CD4-positive, alpha-beta memory T cell (primary cell): ENCODE data around the gene CLEC4D. TPM values are rescaled to one million over a fixed set of nuclear protein-coding genes. Genes with fewer than 3 reads are reported as not detected.

Source experiments
- CTCF ChIA-PET: fragments of 350-600 bp; sonication (Branson Sonifier 250); formaldehyde crosslinking; loops from one replicate; lab custom pipeline; 2021; ENCODE audit warnings: inconsistent platforms; ENCODE audit not compliant: partially characterized antibody; lab: Charles Lee
- POLR2A ChIA-PET: fragments of 350-600 bp; sonication (Branson Sonifier 250); formaldehyde crosslinking; loops from one replicate; lab custom pipeline; 2021; ENCODE audit not compliant: partially characterized antibody; lab: Charles Lee
- DNase-seq, 5 donors: peaks; one replicate each; pipeline versions ENCODE4 v3.0.0 to v3.0.0-alpha.2; 2020 to 2022; ENCODE audit warnings: mixed read lengths in 1 of 5
- H3K27ac ChIP-seq: one replicate; pipeline ENCODE4 v1.7.0; 2013; ENCODE audit warnings: low read depth, low read length
- H3K27me3 ChIP-seq: 2 replicates; pipeline ENCODE4 v1.7.0; 2013; ENCODE audit warnings: mild to moderate bottlenecking, low read length, moderate library complexity; ENCODE audit not compliant: insufficient read depth
- H3K36me3 ChIP-seq: 2 replicates; pipeline ENCODE4 v1.7.0; 2013; ENCODE audit warnings: mild to moderate bottlenecking, low read length, moderate library complexity; ENCODE audit not compliant: insufficient read depth
- H3K4me1 ChIP-seq: 2 replicates; pipeline ENCODE4 v1.7.0; 2013; ENCODE audit warnings: mild to moderate bottlenecking, low read length, moderate library complexity; ENCODE audit not compliant: insufficient read depth
- H3K4me3 ChIP-seq, 2 donors: one replicate each; pipeline ENCODE4 v1.7.0; 2013; ENCODE audit warnings: low read length in 2 of 2, mild to moderate bottlenecking in 1 of 2
- H3K9me3 ChIP-seq, 2 donors: one replicate each; pipeline ENCODE4 v1.7.0; 2013; ENCODE audit warnings: low read length in 2 of 2, control low read depth in 1 of 2; ENCODE audit not compliant: control insufficient read depth in 1 of 2
- H3K27ac Mint-ChIP-seq, 7 donors: one replicate each; pipeline ENCODE4 v1.8.0; 2020 to 2021; ENCODE audit warnings: mixed read lengths in 7 of 7, mild to moderate bottlenecking in 6 of 7, inconsistent platforms in 3 of 7, moderate library complexity in 3 of 7
- H3K27me3 Mint-ChIP-seq, 2 donors: one replicate each; pipeline ENCODE4 v1.8.0; 2020 to 2021; ENCODE audit warnings: mixed read lengths in 2 of 2
- H3K36me3 Mint-ChIP-seq, 2 donors: one replicate each; pipeline ENCODE4 v1.8.0; 2020 to 2021; ENCODE audit warnings: mixed read lengths in 2 of 2, inconsistent platforms in 1 of 2, mild to moderate bottlenecking in 1 of 2
- H3K4me1 Mint-ChIP-seq, 4 donors: one replicate each; pipeline ENCODE4 v1.8.0; 2020 to 2021; ENCODE audit warnings: mixed read lengths in 4 of 4, mild to moderate bottlenecking in 1 of 4
- H3K4me3 Mint-ChIP-seq, 8 donors: one replicate each; pipeline ENCODE4 v1.8.0; 2020 to 2021; ENCODE audit warnings: mixed read lengths in 8 of 8, mild to moderate bottlenecking in 7 of 8, moderate library complexity in 6 of 8, inconsistent platforms in 3 of 8
- H3K9me3 Mint-ChIP-seq, 8 donors: one replicate each; pipeline ENCODE4 v1.8.0; 2020 to 2021; ENCODE audit warnings: mixed read lengths in 8 of 8, mild to moderate bottlenecking in 5 of 8, inconsistent platforms in 3 of 8, moderate library complexity in 1 of 8
- intact Hi-C: fragments of 100-400 bp; cut with micrococcal nuclease; formaldehyde crosslinking; loops from one replicate; pipeline ENCODE4 v1.15.1; 2023
- polyA plus RNA-seq, 2 donors: library from polyadenylated mRNA; unstranded; fragments of 300-500 nt; fragmentation: Illumina TruSeq; gene quantifications; one replicate each; pipeline ENCODE4 v1.2.3, GENCODE V29; 2021
- total RNA-seq, 2 experiments: library from RNA; stranded (reverse); gene quantifications; one replicate each; pipeline ENCODE4 v1.2.3, GENCODE V29; 2021

Gene CLEC4D
- total and polyA plus RNA-seq, 4 experiments from 2014 or later: not detected

- H3K27me3 ChIP-seq: no peaks in the 10 kb centered on the region
Observed at GRCh38 chr12:8507596-8507995, 5.7 kb upstream of the CLEC4D start.

GRCh38 chr12:8508223-8508622 lies 5.1 kb upstream of the CLEC4D start:
- intact Hi-C loops: no loop called here
- Mint-ChIP-seq H3K9me3 (no peaks in the 10 kb centered on the region), H3K36me3 (no peaks in the 10 kb centered on the region), H3K27me3 (peaks cover 2 to 12% of the 10 kb centered on the region in 2 donors), H3K4me1 (peaks cover 0 to 4% (median 0%) of the 10 kb centered on the region in 4 donors), H3K27ac (no peak overlapping the region), H3K4me3 (no peak overlapping the region)
- no peak overlapping the region for H3K4me3 ChIP-seq
- no peaks in the 10 kb centered on the region for H3K9me3 ChIP-seq
- no peak overlapping the region for H3K27ac ChIP-seq
- CTCF ChIA-PET: no interaction called here
- H3K27me3 ChIP-seq: no peaks in the 10 kb centered on the region
- no peak for DNase-seq
- no peaks in the 10 kb centered on the region for H3K4me1 ChIP-seq
- H3K36me3 ChIP-seq: no peaks in the 10 kb centered on the region
- POLR2A ChIA-PET: no interaction called here

More at GRCh38 chr12:8507596-8507995, 5.7 kb upstream of the CLEC4D start:
- H3K27ac Mint-ChIP-seq: no peak overlapping the region
- Histone ChIP-seq H3K27ac (no peak overlapping the region), H3K4me3 (no peak overlapping the region), H3K9me3 (no peaks in the 10 kb centered on the region), H3K4me1 (no peaks in the 10 kb centered on the region), H3K36me3 (no peaks in the 10 kb centered on the region)
- H3K9me3 Mint-ChIP-seq: no peaks in the 10 kb centered on the region
- H3K4me1 Mint-ChIP-seq: peaks cover 0 to 4% (median under 1%) of the 10 kb centered on the region in 4 donors
- no peak overlapping the region for H3K4me3 Mint-ChIP-seq
- H3K27me3 Mint-ChIP-seq: peaks cover 2 to 12% of the 10 kb centered on the region in 2 donors
- CTCF ChIA-PET: interaction anchor here (0.6 kb wide), 1 partner anchor 944 kb away, joined by 3 read pairs; no protein-coding TSS in a partner anchor
- POLR2A ChIA-PET: no interaction called here
- intact Hi-C loops: no loop called here
- DNase-seq: no peak
- no peaks in the 10 kb centered on the region for H3K36me3 Mint-ChIP-seq

- no peak overlapping the region for H3K27ac ChIP-seq
- no peaks in the 10 kb centered on the region for H3K36me3 ChIP-seq
- peaks cover 0 to 4% (median 0%) of the 10 kb centered on the region in 4 donors for H3K4me1 Mint-ChIP-seq
- intact Hi-C loops: no loop called here
- DNase-seq: no peak
- H3K9me3 Mint-ChIP-seq: no peaks in the 10 kb centered on the region
- H3K27ac Mint-ChIP-seq: no peak overlapping the region
- H3K9me3 ChIP-seq: no peaks in the 10 kb centered on the region
- peaks cover 6 to 16% of the 10 kb centered on the region in 2 donors for H3K27me3 Mint-ChIP-seq
- ChIA-PET POLR2A (no interaction called here), CTCF (no interaction called here)
- no peak overlapping the region for H3K4me3 ChIP-seq
- no peaks in the 10 kb centered on the region for H3K4me1 ChIP-seq
- no peak overlapping the region for H3K4me3 Mint-ChIP-seq
- no peaks in the 10 kb centered on the region for H3K27me3 ChIP-seq
- H3K36me3 Mint-ChIP-seq: no peaks in the 10 kb centered on the region
Observed at GRCh38 chr12:8508910-8509841, 4.1 kb upstream of the CLEC4D start.

GRCh38 chr12:8517971-8518370 lies 4.7 kb downstream of the CLEC4D start:
- intact Hi-C loops: no loop called here
- H3K27me3 Mint-ChIP-seq: peaks cover 20 to 24% of the 10 kb centered on the region in 2 donors
- H3K4me3 ChIP-seq: no peak overlapping the region
- no peaks in the 10 kb centered on the region for H3K4me1 Mint-ChIP-seq
- no peaks in the 10 kb centered on the region for H3K36me3 ChIP-seq
- POLR2A ChIA-PET: no interaction called here
- CTCF ChIA-PET: no interaction called here
- H3K27me3 ChIP-seq: no peaks in the 10 kb centered on the region
- peaks cover 0 to 2% (median 0%) of the 10 kb centered on the region in 8 donors for H3K9me3 Mint-ChIP-seq
- no peaks in the 10 kb centered on the region for H3K36me3 Mint-ChIP-seq
- no peak overlapping the region for H3K4me3 Mint-ChIP-seq
- H3K27ac Mint-ChIP-seq: no peak overlapping the region
- no peak for DNase-seq
- H3K4me1 ChIP-seq: no peaks in the 10 kb centered on the region
- H3K27ac ChIP-seq: no peak overlapping the region
- H3K9me3 ChIP-seq: no peaks in the 10 kb centered on the region

GRCh38 chr12:8519171-8519570 lies 5.9 kb downstream of the CLEC4D start:
- Histone ChIP-seq H3K27ac (no peak overlapping the region), H3K4me1 (no peaks in the 10 kb centered on the region), H3K4me3 (no peak overlapping the region), H3K36me3 (no peaks in the 10 kb centered on the region), H3K27me3 (no peaks in the 10 kb centered on the region), H3K9me3 (no peaks in the 10 kb centered on the region)
- H3K27me3 Mint-ChIP-seq: peaks cover 18 to 26% of the 10 kb centered on the region in 2 donors
- POLR2A ChIA-PET: no interaction called here
- H3K4me1 Mint-ChIP-seq: no peaks in the 10 kb centered on the region
- no peak for DNase-seq
- intact Hi-C loops: no loop called here
- CTCF ChIA-PET: no interaction called here
- H3K27ac Mint-ChIP-seq: no peak overlapping the region
- H3K36me3 Mint-ChIP-seq: no peaks in the 10 kb centered on the region
- peaks cover 0 to 9% (median 6%) of the 10 kb centered on the region in 8 donors for H3K9me3 Mint-ChIP-seq
- no peak overlapping the region for H3K4me3 Mint-ChIP-seq

GRCh38 chr12:8527250-8528130 lies 14.2 kb downstream of the CLEC4D start:
- POLR2A ChIA-PET: no interaction called here
- no peak overlapping the region for H3K27ac Mint-ChIP-seq
- Histone ChIP-seq H3K27me3 (no peaks in the 10 kb centered on the region), H3K27ac (no peak overlapping the region), H3K4me3 (no peak overlapping the region), H3K9me3 (no peaks in the 10 kb centered on the region), H3K4me1 (no peaks in the 10 kb centered on the region), H3K36me3 (no peaks in the 10 kb centered on the region)
- peaks cover 0 to 4% of the 10 kb centered on the region in 2 donors for H3K36me3 Mint-ChIP-seq
- H3K27me3 Mint-ChIP-seq: peaks cover 25 to 33% of the 10 kb centered on the region in 2 donors
- intact Hi-C loops: no loop called here
- DNase-seq: no peak
- CTCF ChIA-PET: no interaction called here
- no peaks in the 10 kb centered on the region for H3K4me1 Mint-ChIP-seq
- H3K4me3 Mint-ChIP-seq: no peak overlapping the region
- peaks cover 2 to 27% (median 15%) of the 10 kb centered on the region in 8 donors for H3K9me3 Mint-ChIP-seq

GRCh38 chr12:8532045-8532444 lies 18.7 kb downstream of the CLEC4D start:
- no peak overlapping the region for H3K27ac ChIP-seq
- H3K27me3 Mint-ChIP-seq: peaks cover 11 to 17% of the 10 kb centered on the region in 2 donors
- DNase-seq: no peak
- H3K36me3 Mint-ChIP-seq: no peaks in the 10 kb centered on the region
- ChIA-PET CTCF (no interaction called here), POLR2A (no interaction called here)
- H3K4me1 Mint-ChIP-seq: no peaks in the 10 kb centered on the region
- H3K27ac Mint-ChIP-seq: no peak overlapping the region
- no peaks in the 10 kb centered on the region for H3K27me3 ChIP-seq
- no peak overlapping the region for H3K4me3 ChIP-seq
- H3K36me3 ChIP-seq: no peaks in the 10 kb centered on the region
- peaks cover 0 to 1% (median 0%) of the 10 kb centered on the region in 8 donors for H3K9me3 Mint-ChIP-seq
- no peaks in the 10 kb centered on the region for H3K4me1 ChIP-seq
- intact Hi-C loops: no loop called here
- no peak overlapping the region for H3K4me3 Mint-ChIP-seq
- no peaks in the 10 kb centered on the region for H3K9me3 ChIP-seq
